Panc1 (cell line): ENCODE measurements around the gene AUNIP. TPM values are rescaled to one million over a fixed set of nuclear protein-coding genes. Genes with fewer than 3 reads are reported as not detected.

ENCODE experiments used
- ATAC-seq: fragments of 200-7000 bp; cut with Tn5 transposase; 2 replicates; pipeline ENCODE4 v1.9.1; 2020; ENCODE audit warnings: mild to moderate bottlenecking, moderate library complexity
- BruUV-seq: library from RNA; stranded (reverse); fragments of 400-500 nt; replicated peaks from 2 replicates; lab custom pipeline; 2021; lab: Mats Ljungman, UMichigan
- CTCF ChIA-PET: fragments of 300-600 bp; sonication (Branson Sonifier 250); formaldehyde crosslinking; loops from one replicate; lab custom pipeline; 2022; ENCODE audit warnings: antibody characterized with exemption; lab: Charles Lee
- POLR2A ChIA-PET: fragments of 300-600 bp; sonication (Branson Sonifier 250); formaldehyde crosslinking; loops from one replicate; lab custom pipeline; 2022; ENCODE audit warnings: antibody characterized with exemption; lab: Charles Lee
- DNase-seq: peaks from one replicate; pipeline ENCODE4 v3.0.0-alpha.2; 2010; ENCODE audit warnings: low read depth, low spot score
- H3K27ac ChIP-seq: 2 replicates; pipeline ENCODE4 v1.5.1; 2011; ENCODE audit warnings: mild to moderate bottlenecking, low read length, inconsistent platforms
- H3K27me3 ChIP-seq: fragments of 200-500 bp; sonication (Bioruptor generic); 2 replicates; pipeline ENCODE4 v1.6.0; 2014; ENCODE audit warnings: low read length, inconsistent platforms; ENCODE audit not compliant: control insufficient read depth, insufficient read depth
- H3K36me3 ChIP-seq: fragments of 200-500 bp; sonication (Bioruptor generic); 2 replicates; pipeline ENCODE4 v1.5.1; 2014; ENCODE audit warnings: inconsistent platforms, mild to moderate bottlenecking, low read length, moderate library complexity; ENCODE audit not compliant: control insufficient read depth, insufficient read depth
- H3K4me1 ChIP-seq: 2 replicates; pipeline ENCODE4 v1.5.1; 2011; ENCODE audit warnings: inconsistent platforms, mild to moderate bottlenecking, low read length, moderate library complexity; ENCODE audit not compliant: control insufficient read depth, insufficient read depth
- H3K4me3 ChIP-seq, 2 experiments: 2 replicates each; pipeline ENCODE4 v1.5.1; 2011 to 2012; ENCODE audit warnings: low read depth in 2 of 2, low read length in 2 of 2, mild to moderate bottlenecking in 2 of 2, inconsistent platforms in 1 of 2, moderate library complexity in 1 of 2
- H3K9me3 ChIP-seq: fragments of 200-500 bp; sonication (Bioruptor generic); 2 replicates; pipeline ENCODE4 v1.5.1; 2014; ENCODE audit warnings: low read depth, mild to moderate bottlenecking, inconsistent platforms, low read length, moderate library complexity; ENCODE audit not compliant: control insufficient read depth, insufficient read depth
- CTCF ChIP-seq: fragments of 450-650 bp; IDR thresholded peaks from 2 replicates; pipeline ENCODE4 v1.5.1; 2017; ENCODE audit warnings: mild to moderate bottlenecking
- POLR2AphosphoS5 ChIP-seq: IDR thresholded peaks from 2 replicates; pipeline ENCODE4 v1.6.1; 2012; ENCODE audit warnings: mild to moderate bottlenecking, low read depth, low read length, moderate library complexity
- REST ChIP-seq, 2 experiments: IDR thresholded peaks; 2 replicates each; pipeline ENCODE4 v1.6.1; 2011 to 2012; ENCODE audit warnings: low read depth in 2 of 2, control low read depth in 1 of 2, low read length in 1 of 2, mild to moderate bottlenecking in 1 of 2, moderate library complexity in 1 of 2; ENCODE audit not compliant: insufficient read depth in 1 of 2
- SIN3A ChIP-seq: IDR thresholded peaks from 2 replicates; pipeline ENCODE4 v1.6.1; 2012; ENCODE audit warnings: low read depth, mild to moderate bottlenecking, low read length, moderate library complexity, borderline replicate concordance; ENCODE audit not compliant: insufficient read depth
- TCF7L2 ChIP-seq: IDR thresholded peaks from 2 replicates; pipeline ENCODE4 v1.6.1; 2011; ENCODE audit warnings: mild to moderate bottlenecking, low read depth, low read length, inconsistent platforms
- in situ Hi-C: cut with HindIII; loops from 2 replicates; pipeline ENCODE4 v1.10.0; 2016; ENCODE audit warnings: low sequenced_read_pairs, low pct_unique_long_range_greater_than_20kb
- intact Hi-C: fragments of 100-400 bp; cut with micrococcal nuclease; formaldehyde crosslinking; loops from one replicate; pipeline ENCODE4 v1.10.0; 2022; ENCODE audit not compliant: unreplicated experiment
- total RNA-seq: library from RNA; stranded (reverse); gene quantifications from one replicate; pipeline ENCODE4 v1.2.1, GENCODE V29; 2021; ENCODE audit not compliant: unreplicated experiment

Gene AUNIP
- total RNA-seq, 1 experiment from 2014 or later, result 12.2 TPM

DNA sequence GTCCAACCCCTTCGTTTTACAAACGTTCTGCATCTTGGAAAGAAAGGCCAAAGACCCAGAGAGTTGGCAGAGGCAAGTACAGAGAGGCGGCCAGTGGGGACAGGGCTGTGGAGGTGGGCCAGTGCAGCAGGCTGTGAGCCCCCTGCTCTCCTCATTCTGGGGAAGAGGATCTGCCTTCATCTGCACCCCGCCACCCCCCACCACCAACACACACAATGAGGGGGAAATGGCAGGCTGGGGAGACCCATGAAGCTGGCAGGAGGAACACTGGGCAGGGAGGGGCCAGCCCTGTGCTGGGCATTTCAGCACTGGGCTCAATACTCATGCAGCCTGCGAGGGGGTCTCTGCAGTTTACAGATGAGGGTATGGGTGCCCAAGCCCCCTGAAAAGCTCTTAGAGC, 32.3 kb upstream of the AUNIP start:
- H3K36me3 ChIP-seq, result no peaks in the 10 kb centered on the region
- intact Hi-C loops, result no loop called here
- DNase-seq (no peak), ATAC-seq (no peak)
- TF ChIP-seq CTCF (no peak), TCF7L2 (no peak), POLR2AphosphoS5 (no peak), SIN3A (no peak), REST (IDR thresholded peaks at IDR 0.05; ENCODE audit: insufficient read depth in 1 of 2, low read depth in 2 of 2, low read length in 1 of 2) (no peak)
- CTCF ChIA-PET, result interaction anchor here (0.7 kb wide), 1 partner anchor 27 kb away, joined by 3 read pairs; no protein-coding TSS in a partner anchor
- in situ Hi-C loops, result no loop called here
- H3K27me3 ChIP-seq, result no peaks in the 10 kb centered on the region
- POLR2A ChIA-PET, result interaction anchor here (0.6 kb wide), 1 partner anchor 232 kb away, joined by 4 read pairs; no protein-coding TSS in a partner anchor
- H3K4me3 ChIP-seq, result no peak overlapping the region
- no TSS peak for BruUV-seq
- H3K9me3 ChIP-seq, result no peaks in the 10 kb centered on the region
- peak overlapping the region; percentile 93 for H3K27ac ChIP-seq
- peaks cover 63% of the 10 kb centered on the region for H3K4me1 ChIP-seq

GRCh38 chr1:25890239-25891034, 31.2 kb upstream of the AUNIP start:
- ChIA-PET CTCF (no interaction called here), POLR2A (no interaction called here)
- DNase-seq (peak; percentile 50), ATAC-seq (peak; percentile 68)
- Histone ChIP-seq H3K4me1 (peaks cover 51% of the 10 kb centered on the region), H3K9me3 (no peaks in the 10 kb centered on the region), H3K36me3 (no peaks in the 10 kb centered on the region), H3K27me3 (no peaks in the 10 kb centered on the region), H3K27ac (peak overlapping the region; percentile 91), H3K4me3 (no peak overlapping the region)
- no peak; the same call in 1 of the 2 replicates for TF ChIP-seq POLR2AphosphoS5
- no peak for TF ChIP-seq REST (IDR thresholded peaks at IDR 0.05; ENCODE audit: insufficient read depth in 1 of 2, low read depth in 2 of 2, low read length in 1 of 2)
- no peak for TF ChIP-seq CTCF
- no peak for TF ChIP-seq SIN3A
- no peak for TF ChIP-seq TCF7L2
- BruUV-seq, result no TSS peak
- in situ Hi-C loops (no loop called here), intact Hi-C loops (no loop called here)
